GM12875 (cell line): ENCODE results near the gene ITPR3.

Experiments used
- H3K4me3 ChIP-seq: one replicate; pipeline ENCODE4 v1.5.1; 2011; ENCODE audit warnings: low read depth, low read length, control low read depth
- CTCF ChIP-seq: IDR thresholded peaks from 2 replicates; pipeline ENCODE4 v1.5.1; 2011; ENCODE audit warnings: low read depth, mild to moderate bottlenecking, control low read depth, inconsistent platforms, low read length, moderate library complexity, borderline replicate concordance; ENCODE audit not compliant: insufficient read depth

ITPR3 gene

GRCh38 chr6:33667072-33667471 is 46.0 kb downstream of the ITPR3 start:
- no peak for TF ChIP-seq CTCF
- no peak overlapping the region for H3K4me3 ChIP-seq

- TF ChIP-seq CTCF: no peak
- no peak overlapping the region for H3K4me3 ChIP-seq
These were observed 46.7 kb downstream of the ITPR3 start for GRCh38 chr6:33667776-33668175.

- TF ChIP-seq CTCF: no peak
- no peak overlapping the region for H3K4me3 ChIP-seq
These were observed 47.2 kb downstream of the ITPR3 start for GRCh38 chr6:33668328-33668727.

GRCh38 chr6:33668914-33669313 is 47.8 kb downstream of the ITPR3 start:
- H3K4me3 ChIP-seq: no peak overlapping the region
- no peak for TF ChIP-seq CTCF

- TF ChIP-seq CTCF: no peak
- H3K4me3 ChIP-seq: no peak overlapping the region
These were observed 49.1 kb downstream of the ITPR3 start for GRCh38 chr6:33670086-33670660.

GRCh38 chr6:33670971-33671743 is 50.0 kb downstream of the ITPR3 start:
- TF ChIP-seq CTCF: no peak

GRCh38 chr6:33671744-33672072 is 50.6 kb downstream of the ITPR3 start:
- no peak overlapping the region for H3K4me3 ChIP-seq
- TF ChIP-seq CTCF: no peak

More at GRCh38 chr6:33670971-33671743, 50.0 kb downstream of the ITPR3 start:
- H3K4me3 ChIP-seq: no peak overlapping the region
